HepG2 (cell line): ENCODE data around the gene SMCHD1. TPM values are rescaled to one million over a fixed set of nuclear protein-coding genes. Genes with fewer than 3 reads are reported as not detected.

Source experiments
- ATAC-seq: fragments of 200-7000 bp; cut with Tn5 transposase; 3 replicates; pipeline ENCODE4 v1.9.1; 2020; ENCODE audit warnings: mild to moderate bottlenecking, moderate library complexity
- BruUV-seq: library from RNA; stranded (reverse); fragments of 400-500 nt; replicated peaks from 2 replicates; lab custom pipeline; 2021; lab: Mats Ljungman, UMichigan
- CTCF ChIA-PET: fragments of 300-600 bp; formaldehyde crosslinking; extraction: SDS; loops from one replicate; lab custom pipeline; 2021; ENCODE audit warnings: low total read pairs, inconsistent platforms, low intra/inter-chr PET ratio; lab: Yijun Ruan, JAX
- POLR2A ChIA-PET: fragments of 350-600 bp; sonication (Branson Sonifier 250); formaldehyde crosslinking; loops from one replicate; lab custom pipeline; 2020; ENCODE audit warnings: antibody characterized with exemption, inconsistent platforms; lab: Yijun Ruan, JAX
- DNase-seq: peaks from one replicate; pipeline ENCODE4 v3.0.0-alpha.2; 2015; ENCODE audit warnings: low spot score
- FAIRE-seq: peaks from 3 replicates; lab custom pipeline; 2011; peaks lifted over from hg19 to GRCh38; lab: Jason Lieb, UNC
- H2AFZ ChIP-seq: one replicate; pipeline ENCODE4 v1.6.1; 2011; ENCODE audit warnings: low read length, inconsistent platforms
- H3K27ac ChIP-seq: fragments of 300-600 bp; 3 replicates; pipeline ENCODE4 v1.8.0; 2011; ENCODE audit warnings: mixed run types, mild to moderate bottlenecking, mixed read lengths, low read length, inconsistent platforms; ENCODE audit not compliant: insufficient read depth; ENCODE audit errors: extremely low read length
- H3K27me3 ChIP-seq, 2 experiments: fragments of 200-600 bp in 1 of 2; 2 replicates in 1 of 2; 3 replicates in 1 of 2; pipeline versions ENCODE4 v1.6.0 to v1.8.0; 2011; ENCODE audit warnings: low read length in 2 of 2, mild to moderate bottlenecking in 2 of 2, moderate library complexity in 2 of 2, inconsistent platforms in 1 of 2; ENCODE audit not compliant: insufficient read depth in 2 of 2, control insufficient read depth in 1 of 2
- H3K36me3 ChIP-seq, 2 experiments: fragments of 200-600 bp in 1 of 2; replicated peaks in 1 of 2; 2 replicates in 1 of 2; 3 replicates in 1 of 2; pipeline versions ENCODE4 v1.5.1 to v1.8.0; 2011; ENCODE audit warnings: low read length in 2 of 2, inconsistent platforms in 1 of 2; ENCODE audit not compliant: insufficient read depth in 2 of 2, control insufficient read depth in 1 of 2
- H3K4me1 ChIP-seq: 2 replicates; pipeline ENCODE4 v1.5.1; 2012; ENCODE audit warnings: low read length, inconsistent platforms; ENCODE audit not compliant: insufficient read depth
- H3K4me2 ChIP-seq: 2 replicates; pipeline ENCODE4 v1.6.0; 2011; ENCODE audit warnings: low read depth, low read length, inconsistent platforms
- H3K4me3 ChIP-seq, 3 experiments: fragments of 200-600 bp in 1 of 3; sonication (generic), shearing (Covaris generic) in 1 of 3; replicated peaks in 1 of 3; 2 replicates each; pipeline ENCODE4 v1.5.1; 2011 to 2016; ENCODE audit warnings: low read length in 3 of 3, inconsistent platforms in 2 of 3, low read depth in 2 of 3, mild to moderate bottlenecking in 2 of 3, control low read depth in 1 of 3, mixed read lengths in 1 of 3; ENCODE audit not compliant: insufficient read depth in 1 of 3
- H3K79me2 ChIP-seq: one replicate; pipeline ENCODE4 v1.6.1; 2011; ENCODE audit warnings: low read length, inconsistent platforms; ENCODE audit not compliant: insufficient read depth
- H3K9ac ChIP-seq: 2 replicates; pipeline ENCODE4 v1.6.0; 2011; ENCODE audit warnings: mild to moderate bottlenecking, low read depth, low read length, inconsistent platforms; ENCODE audit not compliant: insufficient read depth
- H3K9me3 ChIP-seq: 2 replicates; pipeline ENCODE4 v1.5.1; 2012; ENCODE audit warnings: mild to moderate bottlenecking, low read length
- H4K20me1 ChIP-seq: 2 replicates; pipeline ENCODE4 v1.6.0; 2011; ENCODE audit warnings: inconsistent platforms, mild to moderate bottlenecking, low read length, moderate library complexity; ENCODE audit not compliant: insufficient read depth
- ATF7-NPFF ChIP-seq: sonication (generic); formaldehyde crosslinking; IDR thresholded peaks from 2 replicates; pipeline ENCODE4 v1.8.1; 2023; ENCODE audit warnings: mild to moderate bottlenecking, low read depth, missing genetic modification reagents, moderate library complexity
- ELF1 ChIP-seq: sonication (generic); formaldehyde crosslinking; IDR thresholded peaks from 2 replicates; pipeline ENCODE4 v1.4.0; 2020; ENCODE audit warnings: missing genetic modification reagents
- FOSL2 ChIP-seq: sonication (generic); formaldehyde crosslinking; IDR thresholded peaks from 2 replicates; pipeline ENCODE4 v1.4.0; 2020; ENCODE audit warnings: missing genetic modification reagents
- GATAD1 ChIP-seq: IDR thresholded peaks from 2 replicates; pipeline ENCODE4 v1.6.1; 2016; ENCODE audit warnings: missing genetic modification reagents, missing compliant biosample characterization
- KDM1A ChIP-seq: IDR thresholded peaks from 2 replicates; pipeline ENCODE4 v1.6.1; 2016; ENCODE audit warnings: missing compliant biosample characterization
- KLF6 ChIP-seq: IDR thresholded peaks from 2 replicates; pipeline ENCODE4 v1.8.0; 2016; ENCODE audit warnings: missing biosample characterization, missing genetic modification reagents
- MATR3 ChIP-seq: sonication (generic); formaldehyde crosslinking; IDR thresholded peaks from 2 replicates; pipeline ENCODE4 v1.4.0; 2020; ENCODE audit warnings: missing genetic modification reagents
- MLLT10 ChIP-seq: sonication (generic); formaldehyde crosslinking; IDR thresholded peaks from 2 replicates; pipeline ENCODE4 v1.4.0; 2020; ENCODE audit warnings: missing genetic modification reagents
- MTA3 ChIP-seq: sonication (generic); formaldehyde crosslinking; IDR thresholded peaks from 2 replicates; pipeline ENCODE4 v1.4.0; 2020; ENCODE audit warnings: missing genetic modification reagents
- ONECUT2 ChIP-seq: sonication (generic); formaldehyde crosslinking; IDR thresholded peaks from 2 replicates; pipeline ENCODE4 v1.4.0; 2020; ENCODE audit warnings: missing genetic modification reagents
- SIN3A ChIP-seq: IDR thresholded peaks from 2 replicates; pipeline ENCODE4 v1.6.1; 2011; ENCODE audit warnings: low read depth, mild to moderate bottlenecking, control low read depth, low read length, borderline replicate concordance
- TAF1 ChIP-seq: sonication (generic); formaldehyde crosslinking; IDR thresholded peaks from 2 replicates; pipeline ENCODE4 v1.4.0; 2020; ENCODE audit warnings: missing genetic modification reagents
- TMF1 ChIP-seq: sonication (generic); formaldehyde crosslinking; IDR thresholded peaks from 2 replicates; pipeline ENCODE4 v1.8.1; 2022; ENCODE audit warnings: low read depth, missing genetic modification reagents
- ZBTB1 ChIP-seq: sonication (generic); formaldehyde crosslinking; IDR thresholded peaks from 2 replicates; pipeline ENCODE4 v1.4.0; 2020; ENCODE audit warnings: missing genetic modification reagents, borderline replicate concordance
- ZFP36 ChIP-seq: fragments of 150-350 bp; IDR thresholded peaks from 2 replicates; pipeline ENCODE4 v1.6.1; 2018; ENCODE audit warnings: borderline replicate concordance, low read length, low read depth; ENCODE audit not compliant: partially characterized antibody
- ZFP90 ChIP-seq: sonication (generic); formaldehyde crosslinking; IDR thresholded peaks from 2 replicates; pipeline ENCODE4 v1.8.0; 2022; ENCODE audit warnings: missing genetic modification reagents, mild to moderate bottlenecking, inconsistent platforms, borderline replicate concordance
- ZNF609 ChIP-seq: sonication (generic); formaldehyde crosslinking; IDR thresholded peaks from 2 replicates; pipeline ENCODE4 v1.4.0; 2020; ENCODE audit warnings: mild to moderate bottlenecking, missing genetic modification reagents, borderline replicate concordance
- ZNF780A ChIP-seq: sonication (generic); formaldehyde crosslinking; IDR thresholded peaks from 2 replicates; pipeline ENCODE4 v1.8.0; 2022; ENCODE audit warnings: mild to moderate bottlenecking, missing genetic modification reagents, moderate library complexity
- WGBS: methylation state at CpG from one replicate; pipeline ENCODE4 v1.1.6; 2017; ENCODE audit warnings: low lambda C conversion rate; 5-methylcytosine and 5-hydroxymethylcytosine counted together
- in situ Hi-C: cut with HindIII; loops from 2 replicates; pipeline ENCODE4 v1.10.0; 2017; ENCODE audit warnings: low pct_unique_long_range_greater_than_20kb; ENCODE audit not compliant: extremely low pct_ligation_motif_present
- intact Hi-C: fragments of 100-400 bp; cut with micrococcal nuclease; formaldehyde crosslinking; loops from one replicate; pipeline ENCODE4 v1.10.0; 2022; ENCODE audit not compliant: unreplicated experiment
- polyA plus RNA-seq, 8 experiments: library from polyadenylated mRNA; depleted of rRNA in 3 of 8; stranded (reverse) in 7 of 8; unstranded in 1 of 8; fragments of >200 nt; fragmentation: Illumina TruSeq in 4 of 8; extraction: Trizol in 4 of 8; gene quantifications; 2 replicates each; pipeline versions ENCODE4 v1.2.1 to v1.2.3, GENCODE V29; 2011 to 2016; ENCODE audit warnings: low read depth in 4 of 8, missing spikeins in 1 of 8, mixed read lengths in 1 of 8; ENCODE audit not compliant: insufficient read depth in 1 of 8
- total RNA-seq, 5 experiments: library from RNA; depleted of rRNA; stranded (reverse); fragments of >200 nt; fragmentation: Illumina TruSeq; extraction: Trizol; gene quantifications; 2 replicates each; pipeline ENCODE4 v1.2.3, GENCODE V29; 2016; ENCODE audit warnings: low read depth in 1 of 5

Gene SMCHD1
- total and polyA plus RNA-seq, 2 of the 13 experiments (the other 11 are each of a cell fraction or from before 2014, with no cell fraction given), result 21.4 to 93.6 TPM

DNA sequence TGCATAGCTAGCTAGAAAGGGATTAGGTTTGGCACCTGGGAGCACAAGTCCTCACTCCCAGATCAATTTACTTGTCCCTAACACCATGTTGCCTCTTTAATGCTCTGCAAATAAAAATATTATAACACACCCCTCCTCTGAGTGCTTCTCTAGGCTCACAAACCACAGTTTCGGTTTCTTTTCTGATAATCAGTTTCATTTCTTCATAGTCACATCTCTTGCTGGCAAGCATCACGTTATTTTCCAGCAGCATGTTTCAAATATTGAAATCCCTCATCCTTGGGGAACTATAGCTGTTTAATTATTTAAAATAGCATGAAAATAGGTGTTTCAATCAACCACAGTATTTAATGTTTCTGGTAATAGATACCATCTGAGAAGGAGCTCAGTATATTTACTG is 13.9 kb upstream of the SMCHD1 start:
- ChIA-PET CTCF (no interaction called here), POLR2A (interaction anchor here (1.9 kb wide), 1 partner anchor 14 kb away, joined by 5 read pairs; the partner anchor contains the start of gene SMCHD1)
- Histone ChIP-seq H3K36me3 (no peaks in the 10 kb centered on the region), H3K27me3 (0 out of 5 replicates have a peak, but pooled peaks cover 0 to 8% of the 10 kb centered on the region in 2 experiments), H2AFZ (no peak overlapping the region), H3K9ac (no peak overlapping the region), H4K20me1 (no peaks in the 10 kb centered on the region), H3K4me1 (peaks cover 25% of the 10 kb centered on the region), H3K9me3 (no peaks in the 10 kb centered on the region), H3K27ac (no peak overlapping the region)
- DNase-seq (no peak), ATAC-seq (no peak)
- WGBS, result 13% methylated on average over 2 of the region's 2 CpGs
- no TSS peak for BruUV-seq
- in situ Hi-C loops, result no loop called here
- TF ChIP-seq TAF1 (CRISPR knock-in tag) (no peak), GATAD1 (no peak), MTA3 (CRISPR knock-in tag) (no peak), SIN3A (no peak), ZBTB1 (no peak), ZNF780A (CRISPR knock-in tag) (no peak), ZFP90 (CRISPR knock-in tag) (no peak)
- TF ChIP-seq, all 625 proteins: peak for 0
- Histone ChIP-seq H3K4me2 (no peak overlapping the region), H3K79me2 (no peaks in the 10 kb centered on the region), H3K4me3 (no peak overlapping the region; a peak in 1 of 6 replicates)
- intact Hi-C loops, result no loop called here
- no peak for FAIRE-seq

GRCh38 chr18:2642771-2643170 is 12.8 kb upstream of the SMCHD1 start:
- no peaks in the 10 kb centered on the region for H3K36me3 ChIP-seq
- no peak for ATAC-seq
- CTCF ChIA-PET, result no interaction called here
- DNase-seq, result no peak
- in situ Hi-C loops (no loop called here), intact Hi-C loops (no loop called here)
- no peaks in the 10 kb centered on the region for H3K79me2 ChIP-seq
- 0 out of 5 replicates have a peak, but pooled peaks cover 0 to 8% of the 10 kb centered on the region in 2 experiments for H3K27me3 ChIP-seq
- H3K27ac ChIP-seq, result no peak overlapping the region
- H3K9ac ChIP-seq, result no peak overlapping the region
- no TSS peak for BruUV-seq
- H2AFZ ChIP-seq, result no peak overlapping the region
- no peaks in the 10 kb centered on the region for H4K20me1 ChIP-seq
- no peak overlapping the region for H3K4me2 ChIP-seq
- H3K4me1 ChIP-seq, result peaks cover 25% of the 10 kb centered on the region
- 6% methylated on average over 1 of the region's 1 CpG for WGBS
- no peak for FAIRE-seq
- POLR2A ChIA-PET, result interaction anchor here (1.9 kb wide), 1 partner anchor 13 kb away, joined by 5 read pairs; the partner anchor contains the start of gene SMCHD1
- no peak overlapping the region for H3K4me3 ChIP-seq
- no peaks in the 10 kb centered on the region for H3K9me3 ChIP-seq
- TF ChIP-seq KDM1A (CRISPR knock-in tag), result no peak
- TF ChIP-seq MLLT10 (CRISPR knock-in tag), result no peak
- TF ChIP-seq FOSL2 (CRISPR knock-in tag), result no peak
- no peak for TF ChIP-seq ELF1 (CRISPR knock-in tag)
- TF ChIP-seq ZFP36, result no peak
- no peak for TF ChIP-seq ZNF609
- TF ChIP-seq TMF1, result no peak
- no peak for TF ChIP-seq ONECUT2 (CRISPR knock-in tag)
- no peak for TF ChIP-seq KLF6 (CRISPR knock-in tag)
- no peak for TF ChIP-seq MATR3
- TF ChIP-seq ATF7-NPFF (CRISPR knock-in tag), result no peak
